ENCODE measurements around the gene CAMKMT.

Gene CAMKMT

DNA sequence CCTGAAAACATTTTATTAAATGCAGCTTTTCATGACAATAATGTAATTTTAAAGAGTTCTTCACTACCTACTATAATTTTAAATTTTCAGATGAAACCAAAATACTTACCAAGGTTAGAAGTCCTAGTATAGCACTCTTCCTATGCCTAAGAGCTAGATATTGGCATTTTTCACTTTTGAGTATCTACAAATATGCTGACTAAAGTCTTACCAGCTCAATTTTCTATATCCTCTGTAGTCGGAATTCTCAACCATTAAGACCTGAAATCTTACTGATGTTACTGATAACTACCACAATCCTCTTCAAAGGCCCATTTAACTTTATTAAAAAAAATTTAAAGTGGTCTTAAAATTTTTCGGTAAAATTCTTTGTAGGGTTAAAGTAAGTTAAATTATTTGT, 32.4 kb upstream of the CAMKMT start:
- no peak for DNase-seq
- no peak overlapping the region for H2AFZ ChIP-seq (ENCODE audit: low read length)
- no peaks in the 10 kb centered on the region for H3K9me3 ChIP-seq (replicated peaks; ENCODE audit: insufficient read depth, low read length)
- TF ChIP-seq, protein P1, sequence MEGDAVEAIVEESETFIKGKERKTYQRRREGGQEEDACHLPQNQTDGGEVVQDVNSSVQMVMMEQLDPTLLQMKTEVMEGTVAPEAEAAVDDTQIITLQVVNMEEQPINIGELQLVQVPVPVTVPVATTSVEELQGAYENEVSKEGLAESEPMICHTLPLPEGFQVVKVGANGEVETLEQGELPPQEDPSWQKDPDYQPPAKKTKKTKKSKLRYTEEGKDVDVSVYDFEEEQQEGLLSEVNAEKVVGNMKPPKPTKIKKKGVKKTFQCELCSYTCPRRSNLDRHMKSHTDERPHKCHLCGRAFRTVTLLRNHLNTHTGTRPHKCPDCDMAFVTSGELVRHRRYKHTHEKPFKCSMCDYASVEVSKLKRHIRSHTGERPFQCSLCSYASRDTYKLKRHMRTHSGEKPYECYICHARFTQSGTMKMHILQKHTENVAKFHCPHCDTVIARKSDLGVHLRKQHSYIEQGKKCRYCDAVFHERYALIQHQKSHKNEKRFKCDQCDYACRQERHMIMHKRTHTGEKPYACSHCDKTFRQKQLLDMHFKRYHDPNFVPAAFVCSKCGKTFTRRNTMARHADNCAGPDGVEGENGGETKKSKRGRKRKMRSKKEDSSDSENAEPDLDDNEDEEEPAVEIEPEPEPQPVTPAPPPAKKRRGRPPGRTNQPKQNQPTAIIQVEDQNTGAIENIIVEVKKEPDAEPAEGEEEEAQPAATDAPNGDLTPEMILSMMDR (IDR thresholded peaks at IDR 0.05; ENCODE audit: low read length) = no peak
- TF ChIP-seq EZH2 (optimal IDR thresholded peaks at IDR 0.05; ENCODE audit: low read depth, low read length) (no peak), EZH2phosphoT487 (IDR thresholded peaks at IDR 0.05; ENCODE audit: low read length) (no peak)
- H3K36me3 ChIP-seq (replicated peaks; ENCODE audit: insufficient read depth, low read length) = peaks cover 2% of the 10 kb centered on the region; the same call in 1 of the 2 replicates
- peaks cover 5% of the 10 kb centered on the region; the same call in 1 of the 2 replicates for H3K4me1 ChIP-seq (ENCODE audit: low read length)
- no peak overlapping the region for H3K4me3 ChIP-seq (ENCODE audit: low read length)
- no peaks in the 10 kb centered on the region for H3K27me3 ChIP-seq (replicated peaks; ENCODE audit: insufficient read depth, low read length)
- no peaks in the 10 kb centered on the region for H4K20me1 ChIP-seq (ENCODE audit: insufficient read depth, low read length)
- H3K4me2 ChIP-seq (ENCODE audit: low read depth, low read length) = no peak overlapping the region
- no peaks in the 10 kb centered on the region for H3K9me2 ChIP-seq (replicated peaks; ENCODE audit: insufficient read depth, low read length)
- 0 out of 2 replicates have a peak, but pooled peaks cover 6% of the 10 kb centered on the region for H3F3A ChIP-seq (ENCODE audit: insufficient read depth, low read length)
- no peaks in the 10 kb centered on the region for H3K79me2 ChIP-seq (ENCODE audit: low read length)
- H3K27ac ChIP-seq (ENCODE audit: low read length) = no peak overlapping the region
- H3K9ac ChIP-seq (ENCODE audit: low read length) = no peak overlapping the region

DNA sequence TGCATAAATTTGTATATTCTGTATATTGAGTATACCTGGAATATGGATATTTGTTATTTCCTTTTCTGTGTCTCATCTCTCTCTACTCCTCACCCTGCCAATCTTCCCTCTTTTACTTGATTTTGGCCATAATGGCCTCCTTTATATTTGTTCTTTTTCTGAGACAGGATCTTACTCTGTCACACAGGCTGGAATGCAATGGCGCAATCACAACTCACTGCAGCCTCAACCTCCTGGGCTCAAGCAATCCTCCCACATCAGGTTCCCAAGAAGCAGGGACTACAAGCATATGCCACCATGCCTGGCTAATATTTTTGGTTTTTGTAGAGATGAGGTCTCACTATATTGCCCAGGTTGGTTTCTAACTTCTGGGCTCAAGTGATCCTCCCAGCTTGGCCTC, 30.9 kb upstream of the CAMKMT start:
- Histone ChIP-seq H3K36me3 (replicated peaks; ENCODE audit: insufficient read depth, low read length) (peaks cover 2% of the 10 kb centered on the region; the same call in 1 of the 2 replicates), H3K4me2 (ENCODE audit: low read depth, low read length) (no peak overlapping the region), H3K4me3 (ENCODE audit: low read length) (no peak overlapping the region), H3K9ac (ENCODE audit: low read length) (no peak overlapping the region), H2AFZ (ENCODE audit: low read length) (no peak overlapping the region), H3K4me1 (ENCODE audit: low read length) (peaks cover 5% of the 10 kb centered on the region; the same call in 1 of the 2 replicates), H3K27me3 (replicated peaks; ENCODE audit: insufficient read depth, low read length) (no peaks in the 10 kb centered on the region), H3F3A (ENCODE audit: insufficient read depth, low read length) (0 out of 2 replicates have a peak, but pooled peaks cover 6% of the 10 kb centered on the region), H3K9me2 (replicated peaks; ENCODE audit: insufficient read depth, low read length) (no peaks in the 10 kb centered on the region), H4K20me1 (ENCODE audit: insufficient read depth, low read length) (no peaks in the 10 kb centered on the region), H3K79me2 (ENCODE audit: low read length) (no peaks in the 10 kb centered on the region), H3K27ac (ENCODE audit: low read length) (no peak overlapping the region), H3K9me3 (replicated peaks; ENCODE audit: insufficient read depth, low read length) (no peaks in the 10 kb centered on the region)
- no peak for TF ChIP-seq EZH2 (optimal IDR thresholded peaks at IDR 0.05; ENCODE audit: low read depth, low read length)
- TF ChIP-seq EZH2phosphoT487 (IDR thresholded peaks at IDR 0.05; ENCODE audit: low read length) = no peak
- TF ChIP-seq, protein P1 (IDR thresholded peaks at IDR 0.05; ENCODE audit: low read length) = no peak
- DNase-seq = no peak

- Histone ChIP-seq H3K4me3 (ENCODE audit: low read length) (no peak overlapping the region), H3K79me2 (ENCODE audit: low read length) (no peaks in the 10 kb centered on the region), H3K4me1 (ENCODE audit: low read length) (peaks cover 1% of the 10 kb centered on the region; the same call in 1 of the 2 replicates), H3K27me3 (replicated peaks; ENCODE audit: insufficient read depth, low read length) (no peaks in the 10 kb centered on the region), H3K36me3 (replicated peaks; ENCODE audit: insufficient read depth, low read length) (no peaks in the 10 kb centered on the region), H3K9me2 (replicated peaks; ENCODE audit: insufficient read depth, low read length) (no peaks in the 10 kb centered on the region), H4K20me1 (ENCODE audit: insufficient read depth, low read length) (no peaks in the 10 kb centered on the region), H3K9me3 (replicated peaks; ENCODE audit: insufficient read depth, low read length) (no peaks in the 10 kb centered on the region), H3F3A (ENCODE audit: insufficient read depth, low read length) (0 out of 2 replicates have a peak, but pooled peaks cover 6% of the 10 kb centered on the region), H3K9ac (ENCODE audit: low read length) (no peak overlapping the region), H3K4me2 (ENCODE audit: low read depth, low read length) (no peak overlapping the region), H3K27ac (ENCODE audit: low read length) (no peak overlapping the region), H2AFZ (ENCODE audit: low read length) (no peak overlapping the region)
- TF ChIP-seq, protein P1 (IDR thresholded peaks at IDR 0.05; ENCODE audit: low read length) = no peak
- TF ChIP-seq EZH2 (optimal IDR thresholded peaks at IDR 0.05; ENCODE audit: low read depth, low read length) = no peak
- no peak for TF ChIP-seq EZH2phosphoT487 (IDR thresholded peaks at IDR 0.05; ENCODE audit: low read length)
- DNase-seq = no peak
Observed at GRCh38 chr2:44333994-44334393, 27.8 kb upstream of the CAMKMT start.
